OCI-LY1 (cell line): ENCODE measurements around the gene HRAS.
"Not testable (repeated sequence)": the region's sequence is repeated elsewhere in the genome, so short reads cannot be mapped to it uniquely, and the experiment has no call there.

Source experiments
- H2AFZ ChIP-seq: fragments of 200-600 bp; sonication (generic), shearing (Covaris generic); 2 replicates; pipeline ENCODE4 v1.6.0; 2014; ENCODE audit warnings: antibody characterized with exemption, mild to moderate bottlenecking, low read length
- H3F3A ChIP-seq: fragments of 200-600 bp; sonication (generic), shearing (Covaris generic); 2 replicates; pipeline ENCODE4 v1.6.0; 2014; ENCODE audit warnings: mild to moderate bottlenecking, antibody characterized with exemption, low read length, moderate library complexity; ENCODE audit not compliant: insufficient read depth
- H3K27ac ChIP-seq: fragments of 200-600 bp; sonication (generic); 2 replicates; pipeline ENCODE4 v1.5.1; 2014; ENCODE audit warnings: low read length, mixed run types, mild to moderate bottlenecking, low read depth; ENCODE audit not compliant: poor library complexity, severe bottlenecking
- H3K27me3 ChIP-seq: fragments of 200-600 bp; sonication (generic); 2 replicates; pipeline ENCODE4 v1.6.0; 2014; ENCODE audit warnings: antibody characterized with exemption, mild to moderate bottlenecking, low read length, moderate library complexity; ENCODE audit not compliant: insufficient read depth
- H3K36me3 ChIP-seq: fragments of 200-600 bp; sonication (generic); 2 replicates; pipeline ENCODE4 v1.6.1; 2014; ENCODE audit warnings: mild to moderate bottlenecking, antibody characterized with exemption, low read length, moderate library complexity, mixed read lengths; ENCODE audit not compliant: insufficient read depth
- H3K4me1 ChIP-seq: fragments of 200-600 bp; sonication (generic); 2 replicates; pipeline ENCODE4 v1.5.1; 2014; ENCODE audit warnings: mild to moderate bottlenecking, low read length, moderate library complexity; ENCODE audit not compliant: insufficient read depth, severe bottlenecking
- H3K4me2 ChIP-seq: fragments of 200-600 bp; sonication (generic), shearing (Covaris generic); 2 replicates; pipeline ENCODE4 v1.6.1; 2014; ENCODE audit warnings: low read length
- H3K4me3 ChIP-seq: fragments of 200-600 bp; sonication (generic); 2 replicates; pipeline ENCODE4 v1.5.1; 2014; ENCODE audit warnings: low read length, low read depth, mild to moderate bottlenecking, mixed read lengths; ENCODE audit not compliant: poor library complexity, severe bottlenecking
- H3K79me2 ChIP-seq: fragments of 200-600 bp; shearing (Covaris generic); 2 replicates; pipeline ENCODE4 v1.6.1; 2016; ENCODE audit warnings: mixed run types, low read length, mixed read lengths; ENCODE audit not compliant: insufficient read depth
- H3K9ac ChIP-seq: fragments of 200-600 bp; sonication (generic), shearing (Covaris generic); 2 replicates; pipeline ENCODE4 v1.6.1; 2014; ENCODE audit warnings: mild to moderate bottlenecking, low read length, mixed read lengths
- H3K9me2 ChIP-seq: fragments of 200-600 bp; sonication (generic), shearing (Covaris generic); 2 replicates; pipeline ENCODE4 v1.6.1; 2014; ENCODE audit warnings: low read depth, mild to moderate bottlenecking, low read length, mixed read lengths
- H3K9me3 ChIP-seq: fragments of 200-600 bp; shearing (Covaris generic); 2 replicates; pipeline ENCODE4 v1.6.1; 2014; ENCODE audit warnings: low read length, mixed read lengths
- H4K20me1 ChIP-seq: fragments of 200-600 bp; sonication (generic), shearing (Covaris generic); 2 replicates; pipeline ENCODE4 v1.6.0; 2016; ENCODE audit warnings: mild to moderate bottlenecking, low read length; ENCODE audit not compliant: insufficient read depth
- EZH2 ChIP-seq: fragments of 200-600 bp; sonication (generic), shearing (Covaris generic); IDR thresholded peaks from 2 replicates; pipeline ENCODE4 v1.8.0; 2017; ENCODE audit warnings: borderline replicate concordance, mixed run types, mild to moderate bottlenecking, antibody characterized with exemption, low read length, moderate library complexity, mixed read lengths
- TF ChIP-seq, protein P1 (sequence below): fragments of 200-600 bp; sonication (generic), shearing (Covaris generic); IDR thresholded peaks from 2 replicates; pipeline ENCODE4 v1.5.1; 2017; ENCODE audit warnings: mild to moderate bottlenecking, antibody characterized with exemption, low read length, moderate library complexity, mixed read lengths

Gene HRAS

DNA sequence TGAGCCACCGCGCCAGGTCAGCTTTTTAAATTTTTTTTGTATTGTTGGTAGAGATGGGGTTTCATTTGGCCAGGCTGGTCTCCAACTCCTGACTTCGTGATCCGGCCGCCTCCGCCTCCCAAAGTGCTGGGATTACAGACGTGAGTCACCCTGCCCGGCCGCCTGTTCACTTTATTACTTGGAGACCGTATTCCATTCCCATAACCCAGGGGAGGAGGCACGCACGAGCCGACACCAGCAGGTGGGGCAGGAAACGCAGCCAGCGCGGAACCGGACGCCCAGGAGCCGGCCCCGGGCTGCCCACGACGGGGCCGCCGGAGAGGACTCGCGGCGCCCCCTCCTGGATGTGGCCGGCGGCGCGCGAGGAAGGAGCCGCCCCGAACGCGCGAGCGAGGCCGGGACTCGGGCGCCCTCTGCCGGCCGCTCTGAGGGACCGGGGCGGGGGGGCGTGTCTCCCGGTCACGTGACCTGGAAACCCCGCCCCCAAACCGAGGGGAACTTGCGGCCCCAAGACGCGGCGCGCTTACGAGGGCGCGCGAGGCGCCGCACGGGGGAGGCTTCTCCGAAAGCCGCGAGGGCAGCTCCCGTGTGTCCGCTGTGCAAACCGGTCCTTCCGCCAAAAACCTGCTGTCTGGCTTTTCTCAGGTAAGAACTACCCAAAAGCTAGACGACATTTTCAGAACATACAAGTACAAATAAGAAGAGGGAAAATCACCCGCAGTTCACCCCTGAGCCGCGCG lies 16.7 kb downstream of the HRAS start:
- no peaks in the 10 kb centered on the region for H3K27me3 ChIP-seq
- H3K4me3 ChIP-seq: no peak overlapping the region
- no peak for TF ChIP-seq EZH2
- TF ChIP-seq, protein P1, sequence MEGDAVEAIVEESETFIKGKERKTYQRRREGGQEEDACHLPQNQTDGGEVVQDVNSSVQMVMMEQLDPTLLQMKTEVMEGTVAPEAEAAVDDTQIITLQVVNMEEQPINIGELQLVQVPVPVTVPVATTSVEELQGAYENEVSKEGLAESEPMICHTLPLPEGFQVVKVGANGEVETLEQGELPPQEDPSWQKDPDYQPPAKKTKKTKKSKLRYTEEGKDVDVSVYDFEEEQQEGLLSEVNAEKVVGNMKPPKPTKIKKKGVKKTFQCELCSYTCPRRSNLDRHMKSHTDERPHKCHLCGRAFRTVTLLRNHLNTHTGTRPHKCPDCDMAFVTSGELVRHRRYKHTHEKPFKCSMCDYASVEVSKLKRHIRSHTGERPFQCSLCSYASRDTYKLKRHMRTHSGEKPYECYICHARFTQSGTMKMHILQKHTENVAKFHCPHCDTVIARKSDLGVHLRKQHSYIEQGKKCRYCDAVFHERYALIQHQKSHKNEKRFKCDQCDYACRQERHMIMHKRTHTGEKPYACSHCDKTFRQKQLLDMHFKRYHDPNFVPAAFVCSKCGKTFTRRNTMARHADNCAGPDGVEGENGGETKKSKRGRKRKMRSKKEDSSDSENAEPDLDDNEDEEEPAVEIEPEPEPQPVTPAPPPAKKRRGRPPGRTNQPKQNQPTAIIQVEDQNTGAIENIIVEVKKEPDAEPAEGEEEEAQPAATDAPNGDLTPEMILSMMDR: peak; percentile 96
- H3K4me1 ChIP-seq: no peaks in the 10 kb centered on the region
- H3K9me3 ChIP-seq: 0 out of 2 replicates have a peak, but pooled peaks cover 5% of the 10 kb centered on the region
- H3K4me2 ChIP-seq: peak overlapping the region; percentile 49
- H4K20me1 ChIP-seq: no peaks in the 10 kb centered on the region
- H3K9ac ChIP-seq: no peak overlapping the region
- no peaks in the 10 kb centered on the region for H3F3A ChIP-seq
- H3K27ac ChIP-seq: no peak overlapping the region
- no peaks in the 10 kb centered on the region; the same call in 1 of the 2 replicates for H3K36me3 ChIP-seq
- no peaks in the 10 kb centered on the region for H3K9me2 ChIP-seq
- H2AFZ ChIP-seq: no peak overlapping the region
- H3K79me2 ChIP-seq: no peaks in the 10 kb centered on the region

DNA sequence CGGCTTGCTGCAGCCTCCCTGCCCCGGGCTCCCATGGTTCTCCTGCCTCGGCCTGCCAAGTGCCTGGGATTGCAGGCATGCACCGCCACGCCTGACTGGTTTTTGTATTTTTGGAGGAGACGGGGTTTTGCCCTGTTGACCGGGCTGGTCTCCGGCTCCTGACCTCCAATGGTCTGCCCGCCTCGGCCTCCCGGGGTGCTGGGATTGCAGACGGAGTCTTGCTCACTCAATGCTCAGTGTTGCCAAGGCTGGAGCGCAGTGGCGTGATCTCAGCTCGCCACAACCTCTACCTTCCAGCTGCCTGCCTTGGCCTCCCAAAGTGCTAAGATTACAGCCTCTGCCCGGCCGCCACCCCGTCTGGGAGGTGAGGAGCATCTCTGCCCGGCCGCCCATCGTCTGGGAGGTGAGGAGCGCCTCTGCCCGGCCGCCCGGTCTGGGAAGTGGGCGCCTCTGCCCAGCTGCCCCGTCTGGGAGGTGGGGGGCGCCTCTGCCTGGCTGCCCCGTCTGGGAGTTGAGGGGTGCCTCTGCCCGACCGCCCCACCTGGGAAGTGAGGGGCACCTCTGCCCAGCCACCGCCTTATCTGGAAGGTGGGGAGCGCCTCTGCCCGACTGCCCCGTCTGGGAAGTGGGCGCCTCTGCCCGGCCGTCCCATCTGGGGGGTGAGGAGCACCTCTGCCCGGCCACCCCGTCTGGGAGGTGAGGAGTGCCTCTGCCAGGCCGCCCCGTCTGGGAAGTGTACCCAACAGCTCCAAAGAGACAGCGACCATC lies 18.3 kb downstream of the HRAS start:
- H4K20me1 ChIP-seq, H3K4me2 ChIP-seq, H3K27ac ChIP-seq, H3K79me2 ChIP-seq, H3K9me2 ChIP-seq, H3K9ac ChIP-seq, H3K4me1 ChIP-seq, H3K36me3 ChIP-seq, H3K9me3 ChIP-seq, H3K27me3 ChIP-seq, H2AFZ ChIP-seq, H3F3A ChIP-seq, H3K4me3 ChIP-seq: not testable (repeated sequence)

DNA sequence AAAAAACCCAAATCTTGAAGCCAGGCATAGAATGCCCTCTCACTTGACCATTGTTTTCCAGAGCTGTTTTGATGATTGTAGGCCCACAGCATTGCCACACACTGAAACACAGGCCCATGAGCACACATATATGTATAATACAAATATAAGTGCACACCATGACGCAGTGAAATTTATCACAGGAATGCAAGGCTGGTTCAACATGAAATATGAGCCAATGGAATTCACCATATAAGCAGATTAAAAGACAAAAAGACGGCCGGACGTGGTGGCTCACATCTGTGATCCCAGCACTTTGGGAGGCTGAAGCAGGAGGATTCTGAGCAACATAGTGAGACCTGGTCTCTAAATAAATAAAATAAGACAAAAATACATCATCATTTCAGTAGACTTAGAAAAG lies 19.0 kb downstream of the HRAS start:
- TF ChIP-seq, protein P1: no peak
- no peak for TF ChIP-seq EZH2
- H3K36me3 ChIP-seq: peaks cover 4% of the 10 kb centered on the region; the same call in 1 of the 2 replicates
- peaks cover 5% of the 10 kb centered on the region for H3K4me1 ChIP-seq
- no peaks in the 10 kb centered on the region for H4K20me1 ChIP-seq
- H3K4me3 ChIP-seq: no peak overlapping the region
- H3K9me3 ChIP-seq: 0 out of 2 replicates have a peak, but pooled peaks cover 5% of the 10 kb centered on the region
- no peaks in the 10 kb centered on the region for H3K9me2 ChIP-seq
- H3F3A ChIP-seq: no peaks in the 10 kb centered on the region
- H3K4me2 ChIP-seq: no peak overlapping the region
- H3K27ac ChIP-seq: no peak overlapping the region
- H2AFZ ChIP-seq: no peak overlapping the region
- no peaks in the 10 kb centered on the region for H3K79me2 ChIP-seq
- H3K27me3 ChIP-seq: no peaks in the 10 kb centered on the region
- no peak overlapping the region for H3K9ac ChIP-seq
